B cell (primary cell): ENCODE results near the gene BTBD17. TPM values are rescaled to one million over a fixed set of nuclear protein-coding genes. Genes with fewer than 3 reads are reported as not detected.

ENCODE experiments used
- ATAC-seq: fragments of 200-7000 bp; cut with Tn5 transposase; one replicate; pipeline ENCODE4 v1.10.0; 2021; ENCODE audit warnings: low read depth, mild to moderate bottlenecking, moderate number of reproducible peaks, moderate library complexity
- CTCF ChIA-PET: fragments of 350-600 bp; sonication (Branson Sonifier 250); formaldehyde crosslinking; loops from one replicate; lab custom pipeline; 2021; ENCODE audit warnings: antibody characterized with exemption, inconsistent platforms; lab: Charles Lee
- POLR2A ChIA-PET: fragments of 350-600 bp; sonication (Branson Sonifier 250); formaldehyde crosslinking; loops from one replicate; lab custom pipeline; 2021; ENCODE audit warnings: antibody characterized with exemption; lab: Charles Lee
- DNase-seq: peaks from one replicate; pipeline ENCODE4 v3.0.0; 2013
- H2AFZ ChIP-seq: 2 replicates; pipeline ENCODE4 v1.6.1; 2012; ENCODE audit warnings: mild to moderate bottlenecking, low read depth, low read length; ENCODE audit not compliant: insufficient read depth, poor library complexity, severe bottlenecking
- H3K27ac ChIP-seq, 2 donors: 1 replicate in 1 of 2; 2 replicates in 1 of 2; pipeline ENCODE4 v1.5.1; 2012 to 2013; ENCODE audit warnings: low read length in 2 of 2, mild to moderate bottlenecking in 2 of 2, moderate library complexity in 1 of 2
- H3K27me3 ChIP-seq, 4 experiments: fragments of 200-600 bp in 1 of 4; sonication (generic) in 1 of 4; replicated peaks in 1 of 4; 1 replicate in 2 of 4; 2 replicates in 2 of 4; pipeline versions ENCODE4 v1.6.1 to v1.7.0; 2013 to 2016; ENCODE audit warnings: low read length in 3 of 4, mild to moderate bottlenecking in 2 of 4, mixed read lengths in 1 of 4, moderate library complexity in 1 of 4; ENCODE audit not compliant: insufficient read depth in 4 of 4, control insufficient read depth in 3 of 4; ENCODE audit errors: control extremely low read depth in 1 of 4
- H3K36me3 ChIP-seq, 2 experiments: replicated peaks in 1 of 2; 1 replicate in 1 of 2; 2 replicates in 1 of 2; pipeline versions ENCODE4 v1.6.1 to v1.7.1; 2013; ENCODE audit warnings: low read length in 1 of 2; ENCODE audit not compliant: insufficient read depth in 2 of 2, control insufficient read depth in 1 of 2; ENCODE audit errors: control extremely low read depth in 1 of 2, extremely low read depth in 1 of 2
- H3K4me1 ChIP-seq, 2 donors: fragments of 200-600 bp in 1 of 2; sonication (generic) in 1 of 2; 1 replicate in 1 of 2; 2 replicates in 1 of 2; pipeline versions ENCODE4 v1.5.1 to v1.6.1; 2013 to 2017; ENCODE audit warnings: low read length in 2 of 2; ENCODE audit not compliant: control insufficient read depth in 2 of 2, insufficient read depth in 2 of 2
- H3K4me2 ChIP-seq: replicated peaks from 2 replicates; pipeline ENCODE3; 2012; ENCODE audit warnings: mild to moderate bottlenecking, low read depth, low read length; ENCODE audit not compliant: poor library complexity, severe bottlenecking
- H3K4me3 ChIP-seq, 5 experiments: fragments of 200-600 bp in 1 of 5; sonication (generic) in 1 of 5; 1 replicate in 3 of 5; 2 replicates in 2 of 5; pipeline versions ENCODE4 v1.5.1 to v1.7.0; 2011 to 2016; ENCODE audit warnings: low read length in 4 of 5, mild to moderate bottlenecking in 4 of 5, low read depth in 2 of 5, control low read depth in 1 of 5, moderate library complexity in 1 of 5; ENCODE audit not compliant: insufficient read depth in 1 of 5; ENCODE audit errors: control extremely low read depth in 1 of 5, extremely low read depth in 1 of 5
- H3K79me2 ChIP-seq: fragments of 200-600 bp; sonication (generic); one replicate; pipeline ENCODE4 v1.6.0; 2016; ENCODE audit warnings: low read length; ENCODE audit not compliant: control insufficient read depth, insufficient read depth
- H3K9ac ChIP-seq: fragments of 200-600 bp; sonication (generic); 2 replicates; pipeline ENCODE4 v1.6.1; 2017; ENCODE audit warnings: mild to moderate bottlenecking, low read length, moderate library complexity
- H3K9me3 ChIP-seq, 3 donors: one replicate each; pipeline versions ENCODE4 v1.6.1 to v1.7.1; 2013; ENCODE audit warnings: low read length in 2 of 3; ENCODE audit not compliant: control insufficient read depth in 2 of 3, insufficient read depth in 1 of 3; ENCODE audit errors: control extremely low read depth in 1 of 3
- H4K20me1 ChIP-seq: 2 replicates; pipeline ENCODE4 v1.6.0; 2012; ENCODE audit warnings: mild to moderate bottlenecking, low read length; ENCODE audit not compliant: insufficient read depth, control insufficient read depth, poor library complexity, severe bottlenecking
- H3K27ac Mint-ChIP-seq: one replicate; pipeline ENCODE4 v1.8.0; 2021; ENCODE audit warnings: mixed read lengths
- H3K27me3 Mint-ChIP-seq: one replicate; pipeline ENCODE4 v1.8.0; 2021; ENCODE audit warnings: mixed read lengths
- H3K4me1 Mint-ChIP-seq: one replicate; pipeline ENCODE4 v1.8.0; 2021; ENCODE audit warnings: mixed read lengths
- H3K4me3 Mint-ChIP-seq: one replicate; pipeline ENCODE4 v1.8.0; 2021; ENCODE audit warnings: mixed read lengths
- H3K9me3 Mint-ChIP-seq: one replicate; pipeline ENCODE4 v1.8.0; 2022; ENCODE audit warnings: mixed read lengths; ENCODE audit not compliant: insufficient read depth
- CTCF ChIP-seq: fragments of 200-600 bp; IDR thresholded peaks from one replicate; pipeline ENCODE4 v1.8.0; 2022; ENCODE audit warnings: antibody characterized with exemption, mild to moderate bottlenecking
- EZH2 ChIP-seq: IDR thresholded peaks from 2 replicates; pipeline ENCODE4 v1.6.1; 2012; ENCODE audit warnings: borderline replicate concordance, low read depth, mild to moderate bottlenecking, moderate library complexity, low read length; ENCODE audit not compliant: insufficient read depth, poor library complexity, severe bottlenecking
- WGBS: methylation state at CpG from one replicate; pipeline ENCODE4 v1.1.5; 2013; ENCODE audit warnings: missing lambda C conversion rate; ENCODE audit not compliant: insufficient coverage; 5-methylcytosine and 5-hydroxymethylcytosine counted together
- intact Hi-C: fragments of 100-400 bp; cut with micrococcal nuclease; formaldehyde crosslinking; loops from one replicate; pipeline ENCODE4 v1.10.0; 2022
- polyA plus RNA-seq: library from polyadenylated mRNA; depleted of rRNA; stranded (reverse); fragments of >200 nt; gene quantifications from 2 replicates; pipeline ENCODE4 v1.2.3, GENCODE V29; 2012
- total RNA-seq, 2 donors: library from RNA; stranded (reverse); fragments of 120-200 nt in 1 of 2; gene quantifications; 1 replicate in 1 of 2; 2 replicates in 1 of 2; pipeline versions ENCODE4 v1.2.3 to v1.2.4, GENCODE V29; 2013 to 2022

BTBD17 gene
- total and polyA plus RNA-seq, 2 donors (not counting 1 experiment from before 2014, with no cell fraction given), result not detected

- Histone ChIP-seq H3K4me2 (no peak overlapping the region), H4K20me1 (no peaks in the 10 kb centered on the region), H3K9me3 (no peaks in the 10 kb centered on the region), H3K79me2 (no peaks in the 10 kb centered on the region), H3K27ac (no peak overlapping the region), H2AFZ (no peak overlapping the region), H3K27me3 (peaks cover 0 to 15% (median 3%) of the 10 kb centered on the region in 4 experiments), H3K4me3 (no peak overlapping the region), H3K4me1 (peaks cover 5 to 9% of the 10 kb centered on the region in 2 donors), H3K9ac (no peak overlapping the region), H3K36me3 (no peaks in the 10 kb centered on the region)
- Mint-ChIP-seq H3K27me3 (peaks cover 16% of the 10 kb centered on the region), H3K27ac (no peak overlapping the region), H3K4me1 (no peaks in the 10 kb centered on the region), H3K4me3 (no peak overlapping the region), H3K9me3 (no peaks in the 10 kb centered on the region)
- DNase-seq (no peak), ATAC-seq (no peak)
- CTCF ChIA-PET, result interaction anchor here (0.6 to 4.9 kb wide), 7 partner anchors 12 to 478 kb away, joined by 3 to 95 read pairs (median 11); partner anchors contain the start of genes CD300LB and GPR142
- POLR2A ChIA-PET, result no interaction called here
- TF ChIP-seq EZH2, result no peak
- no peak for TF ChIP-seq CTCF
- intact Hi-C loops, result no loop called here
- WGBS, result 94% methylated on average over 13 of the region's 15 CpGs
Observed at GRCh38 chr17:74380959-74381808, 19.5 kb upstream of the BTBD17 start.
